ENCODE results near the gene NSD2.

NSD2 gene

DNA sequence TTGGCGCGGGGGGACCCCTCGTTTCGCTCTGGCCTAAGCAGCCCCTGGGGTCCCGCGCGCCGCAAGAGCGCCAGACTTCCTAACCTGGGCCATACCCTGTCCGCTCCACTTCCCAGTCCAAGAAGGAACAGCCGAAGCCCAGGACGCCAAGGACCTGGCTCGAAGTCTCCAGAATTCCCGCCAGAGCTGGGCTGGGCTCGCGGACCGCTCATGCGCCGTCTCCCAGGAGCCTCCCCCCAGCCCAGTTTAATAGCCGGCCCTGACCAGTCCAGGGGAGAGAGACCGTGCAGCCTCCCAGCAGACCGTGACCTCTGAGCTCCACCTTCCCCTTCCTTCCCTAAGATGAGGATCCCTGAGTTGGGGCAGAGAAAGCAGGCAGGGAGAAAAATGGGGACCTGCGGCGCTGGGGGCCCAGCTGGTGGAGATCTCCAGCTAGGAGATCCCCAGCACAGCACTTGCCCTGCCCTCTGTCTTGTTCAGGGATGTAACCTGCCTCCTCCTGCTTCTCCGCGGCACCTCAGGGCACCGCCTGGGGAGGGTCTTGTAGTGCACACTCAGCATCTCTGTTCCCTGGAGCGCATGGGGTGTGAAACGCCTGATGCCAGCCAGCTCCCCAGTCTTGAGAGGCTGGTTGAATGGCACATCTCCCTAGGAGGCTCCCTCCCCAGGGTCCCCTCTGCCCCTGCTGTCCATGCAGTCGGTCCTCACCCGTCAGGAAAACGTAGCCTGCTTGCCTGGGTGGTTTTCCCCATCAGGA lies 14.1 kb upstream of the NSD2 start:
- H3K27me3 ChIP-seq (ENCODE audit: control insufficient read depth in 1 of 2, insufficient read depth in 2 of 2, low read length in 2 of 2): no peaks in the 10 kb centered on the region
- no peaks in the 10 kb centered on the region for H3K36me3 ChIP-seq (ENCODE audit: insufficient read depth, low read length)
- peaks cover 16% of the 10 kb centered on the region for H3K4me1 ChIP-seq (ENCODE audit: insufficient read depth, low read length)
- H3K9ac ChIP-seq (ENCODE audit: low read length): peak overlapping the region; percentile 27
- H3K27ac ChIP-seq (ENCODE audit: low read depth, low read length): peak overlapping the region; percentile 86
- peak overlapping the region; percentile 66 to 78 for H3K4me3 ChIP-seq (ENCODE audit: low read depth in 1 of 2, low read length in 2 of 2)
- no peaks in the 10 kb centered on the region for H3K9me3 ChIP-seq (ENCODE audit: low read length)

DNA sequence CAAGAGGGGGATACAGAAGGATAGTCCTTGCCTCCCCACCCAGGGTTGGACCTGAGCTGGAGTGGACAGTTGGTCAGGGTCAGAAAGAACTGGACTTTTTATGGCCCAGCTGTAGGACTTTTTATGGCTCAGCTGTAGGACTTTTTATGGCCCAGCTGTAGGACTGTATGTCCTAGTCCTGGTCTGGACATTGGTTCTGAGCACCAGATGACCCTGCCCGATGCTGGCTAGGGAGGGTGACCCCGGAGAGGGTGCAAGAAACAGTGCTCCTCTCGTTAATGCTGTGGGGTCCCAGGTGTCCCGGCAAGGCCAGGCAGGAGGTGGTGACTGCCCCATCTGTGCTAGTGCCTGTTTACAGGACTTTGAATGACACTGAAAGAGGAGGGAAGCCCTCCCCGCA lies 13.3 kb upstream of the NSD2 start:
- Histone ChIP-seq H3K27me3 (ENCODE audit: control insufficient read depth in 1 of 2, insufficient read depth in 2 of 2, low read length in 2 of 2) (peaks cover 0 to 8% of the 10 kb centered on the region in 2 donors), H3K27ac (ENCODE audit: low read depth, low read length) (no peak overlapping the region), H3K9ac (ENCODE audit: low read length) (no peak overlapping the region), H3K4me1 (ENCODE audit: insufficient read depth, low read length) (peaks cover 16% of the 10 kb centered on the region), H3K4me3 (ENCODE audit: low read depth in 1 of 2, low read length in 2 of 2) (no peak overlapping the region), H3K36me3 (ENCODE audit: insufficient read depth, low read length) (no peaks in the 10 kb centered on the region), H3K9me3 (ENCODE audit: low read length) (no peaks in the 10 kb centered on the region)

DNA sequence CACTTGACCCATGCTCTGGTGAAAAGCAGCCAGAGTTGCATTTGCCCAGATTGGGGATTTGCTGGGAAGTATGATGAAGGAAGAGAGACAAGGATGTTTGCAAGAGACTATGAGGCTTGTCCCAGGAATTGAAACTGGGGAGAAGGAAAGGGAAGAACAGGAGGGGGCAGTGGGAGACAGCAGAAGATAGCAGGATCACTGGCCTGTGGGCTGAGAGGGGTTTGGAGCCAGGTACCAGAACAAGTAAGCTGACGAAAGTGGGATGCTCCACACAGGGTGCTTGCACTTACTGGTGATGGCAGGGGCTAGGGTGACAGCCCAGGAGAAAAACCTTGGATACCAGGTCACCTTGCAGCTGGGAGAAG lies 11.8 kb upstream of the NSD2 start:
- no peaks in the 10 kb centered on the region for H3K9me3 ChIP-seq (ENCODE audit: low read length)
- no peak overlapping the region for H3K9ac ChIP-seq (ENCODE audit: low read length)
- peaks cover 14 to 22% of the 10 kb centered on the region in 2 donors for H3K27me3 ChIP-seq (ENCODE audit: control insufficient read depth in 1 of 2, insufficient read depth in 2 of 2, low read length in 2 of 2)
- peaks cover 16% of the 10 kb centered on the region for H3K4me1 ChIP-seq (ENCODE audit: insufficient read depth, low read length)
- H3K4me3 ChIP-seq (ENCODE audit: low read depth in 1 of 2, low read length in 2 of 2): no peak overlapping the region
- no peak overlapping the region for H3K27ac ChIP-seq (ENCODE audit: low read depth, low read length)
- no peaks in the 10 kb centered on the region for H3K36me3 ChIP-seq (ENCODE audit: insufficient read depth, low read length)

DNA sequence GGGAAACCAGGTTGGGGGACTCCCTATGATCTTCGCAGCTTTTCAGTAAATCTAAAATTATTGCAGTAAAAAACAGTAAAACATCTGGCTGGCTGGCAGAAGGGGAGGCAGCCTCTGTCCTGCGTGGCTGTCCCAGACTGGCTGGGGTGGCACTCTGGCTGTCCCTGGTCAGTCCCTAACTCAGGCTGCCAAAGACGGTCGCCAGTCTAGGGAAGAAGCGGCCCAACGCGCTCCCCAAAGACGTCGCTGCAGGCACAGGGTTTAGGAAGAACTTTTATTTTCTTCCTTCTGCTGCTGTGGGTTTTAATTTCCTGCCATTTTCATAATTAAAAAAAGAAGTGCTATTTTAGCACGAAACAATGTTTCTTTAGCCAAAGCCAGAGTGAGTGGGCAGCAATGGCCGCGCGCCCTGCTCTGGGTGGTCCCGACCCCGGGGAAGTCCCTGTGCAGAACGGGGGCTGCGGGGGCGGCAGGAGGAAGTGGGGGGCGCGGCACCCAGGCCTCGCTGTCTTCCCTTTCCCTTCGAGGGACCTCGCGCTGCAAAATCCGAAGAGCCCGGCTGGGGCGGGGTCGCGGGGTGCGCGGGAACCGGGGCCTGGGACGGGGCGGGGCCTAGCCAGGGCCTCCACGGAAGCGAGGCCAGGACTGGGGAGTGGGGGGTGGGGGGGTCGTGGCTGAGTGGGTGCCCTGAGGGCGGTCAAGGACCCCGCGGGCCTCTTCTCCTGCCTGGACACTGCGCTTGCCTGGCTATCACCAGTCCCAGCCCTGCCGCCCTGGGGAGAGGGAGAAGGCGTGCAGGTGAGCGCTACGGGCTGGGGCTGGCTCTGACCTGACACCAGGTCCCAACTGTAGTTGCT lies 8.9 kb upstream of the NSD2 start:
- Histone ChIP-seq H3K27ac (ENCODE audit: low read depth, low read length) (no peak overlapping the region), H3K4me1 (ENCODE audit: insufficient read depth, low read length) (peaks cover 4% of the 10 kb centered on the region), H3K9ac (ENCODE audit: low read length) (no peak overlapping the region), H3K9me3 (ENCODE audit: low read length) (no peaks in the 10 kb centered on the region), H3K4me3 (ENCODE audit: low read depth in 1 of 2, low read length in 2 of 2) (no peak overlapping the region), H3K27me3 (ENCODE audit: control insufficient read depth in 1 of 2, insufficient read depth in 2 of 2, low read length in 2 of 2) (peaks cover 16 to 41% of the 10 kb centered on the region in 2 donors), H3K36me3 (ENCODE audit: insufficient read depth, low read length) (no peaks in the 10 kb centered on the region)

DNA sequence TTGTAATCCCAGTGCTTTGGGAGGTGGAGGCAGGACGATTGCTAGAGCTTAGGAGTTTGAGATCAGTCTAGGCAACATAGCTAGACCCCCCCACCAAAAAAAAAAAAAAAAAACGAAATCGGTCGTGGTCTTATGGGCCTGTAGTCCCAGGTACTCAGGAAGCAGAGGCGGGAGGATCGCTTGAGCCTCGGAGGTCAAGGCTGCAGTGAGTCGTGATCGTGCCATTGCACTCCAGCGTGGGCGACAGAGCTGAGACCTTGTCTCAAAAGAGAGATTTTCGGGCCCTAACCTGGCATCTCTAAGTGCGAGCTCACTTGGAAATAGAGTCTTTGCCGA lies 8.3 kb upstream of the NSD2 start:
- no peaks in the 10 kb centered on the region for H3K4me1 ChIP-seq (ENCODE audit: insufficient read depth, low read length)
- no peaks in the 10 kb centered on the region for H3K9me3 ChIP-seq (ENCODE audit: low read length)
- H3K4me3 ChIP-seq (ENCODE audit: low read depth in 1 of 2, low read length in 2 of 2): no peak overlapping the region
- H3K36me3 ChIP-seq (ENCODE audit: insufficient read depth, low read length): no peaks in the 10 kb centered on the region
- H3K27ac ChIP-seq (ENCODE audit: low read depth, low read length): no peak overlapping the region
- peaks cover 22 to 41% of the 10 kb centered on the region in 2 donors for H3K27me3 ChIP-seq (ENCODE audit: control insufficient read depth in 1 of 2, insufficient read depth in 2 of 2, low read length in 2 of 2)
- no peak overlapping the region for H3K9ac ChIP-seq (ENCODE audit: low read length)

DNA sequence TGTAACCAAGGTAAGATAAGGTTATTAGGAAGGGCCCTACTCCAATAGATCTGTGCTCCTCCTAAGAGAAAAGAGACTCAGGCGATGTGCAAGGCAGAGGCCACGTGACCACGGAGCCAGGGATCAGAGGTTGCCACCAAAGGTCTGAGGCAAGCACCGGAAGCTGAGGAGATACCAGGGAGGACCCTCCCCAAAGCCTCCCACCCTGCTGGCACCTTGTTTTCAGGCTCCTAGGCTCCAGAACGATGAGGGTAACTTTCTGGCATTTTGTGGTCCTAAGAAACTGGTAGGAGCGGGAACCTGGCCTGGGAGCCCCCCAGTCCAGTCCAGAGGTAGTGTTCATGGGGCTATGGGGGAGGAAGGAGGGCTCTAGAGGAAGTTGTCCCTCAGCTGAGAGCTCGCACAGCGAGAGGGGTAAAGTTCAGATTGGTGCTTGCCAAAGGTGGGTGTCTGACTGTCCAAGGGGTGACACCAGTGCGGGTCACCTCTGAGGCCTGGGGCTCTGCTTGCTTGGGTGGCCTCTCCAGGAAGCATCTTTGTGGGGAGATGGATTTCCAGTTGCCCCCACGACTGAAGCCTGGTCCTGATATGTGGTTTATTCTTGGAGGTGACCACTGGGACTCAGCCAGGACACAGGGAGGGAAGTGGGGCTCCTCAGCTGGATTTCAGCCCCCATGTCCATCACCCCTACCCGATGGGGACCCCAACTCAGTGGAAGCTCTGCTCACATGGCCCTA lies 7.7 kb upstream of the NSD2 start:
- no peak overlapping the region for H3K27ac ChIP-seq (ENCODE audit: low read depth, low read length)

DNA sequence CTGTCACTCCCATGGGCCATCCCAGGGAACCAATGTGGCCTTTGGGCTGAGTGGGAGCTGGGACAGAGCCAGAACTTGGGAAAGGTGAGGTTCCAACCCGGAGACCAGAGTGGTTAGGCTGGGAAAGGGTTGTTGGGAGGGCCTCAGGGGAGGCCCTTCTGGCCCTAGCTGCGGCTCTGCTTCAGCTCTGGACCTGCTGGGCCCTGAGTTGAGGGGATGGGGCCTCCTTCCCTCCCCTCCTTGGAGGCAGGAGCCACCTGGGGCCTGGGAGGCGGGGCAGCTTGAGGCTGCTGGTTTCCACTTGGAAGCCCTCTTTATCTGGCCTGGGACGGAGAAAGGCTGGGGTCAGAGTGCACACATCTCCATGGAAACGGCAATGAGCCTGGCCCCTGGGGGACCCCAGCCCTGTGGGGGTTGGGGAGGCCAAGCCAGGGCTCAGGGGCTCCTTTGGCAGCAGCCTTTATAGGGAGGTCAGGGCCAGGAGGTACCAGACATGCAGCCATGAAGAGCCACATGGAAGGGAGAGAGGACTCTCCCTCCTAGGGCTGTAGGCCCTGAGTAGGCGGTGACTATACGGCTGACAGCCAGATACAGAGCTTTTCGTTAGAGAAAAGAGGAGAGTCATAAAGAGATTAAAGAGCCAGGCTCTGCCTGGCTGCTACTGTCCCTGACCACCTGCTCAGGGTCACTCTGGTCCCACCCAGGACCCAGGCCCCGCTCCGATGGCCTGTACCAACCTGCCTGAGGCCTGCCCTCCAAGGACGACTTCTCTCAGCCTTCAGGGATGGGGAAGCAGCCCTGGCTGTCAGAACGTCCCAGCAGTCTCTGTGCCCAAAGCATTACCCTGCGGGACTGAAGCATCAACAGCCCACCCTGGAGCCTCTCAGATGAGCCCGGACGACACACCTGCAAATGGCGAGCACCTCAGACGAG lies 6.9 kb upstream of the NSD2 start:
- Histone ChIP-seq H3K36me3 (ENCODE audit: insufficient read depth, low read length) (no peaks in the 10 kb centered on the region), H3K4me3 (ENCODE audit: low read depth in 1 of 2, low read length in 2 of 2) (no peak overlapping the region), H3K27ac (ENCODE audit: low read depth, low read length) (no peak overlapping the region), H3K9me3 (ENCODE audit: low read length) (no peaks in the 10 kb centered on the region), H3K27me3 (ENCODE audit: control insufficient read depth in 1 of 2, insufficient read depth in 2 of 2, low read length in 2 of 2) (peaks cover 22 to 41% of the 10 kb centered on the region in 2 donors), H3K9ac (ENCODE audit: low read length) (no peak overlapping the region), H3K4me1 (ENCODE audit: insufficient read depth, low read length) (no peaks in the 10 kb centered on the region)

More for the DNA sequence above, 7.7 kb upstream of the NSD2 start:
- Histone ChIP-seq H3K4me3 (ENCODE audit: low read depth in 1 of 2, low read length in 2 of 2) (no peak overlapping the region), H3K9me3 (ENCODE audit: low read length) (no peaks in the 10 kb centered on the region), H3K27me3 (ENCODE audit: control insufficient read depth in 1 of 2, insufficient read depth in 2 of 2, low read length in 2 of 2) (peaks cover 22 to 41% of the 10 kb centered on the region in 2 donors), H3K9ac (ENCODE audit: low read length) (no peak overlapping the region), H3K4me1 (ENCODE audit: insufficient read depth, low read length) (no peaks in the 10 kb centered on the region), H3K36me3 (ENCODE audit: insufficient read depth, low read length) (no peaks in the 10 kb centered on the region)

DNA sequence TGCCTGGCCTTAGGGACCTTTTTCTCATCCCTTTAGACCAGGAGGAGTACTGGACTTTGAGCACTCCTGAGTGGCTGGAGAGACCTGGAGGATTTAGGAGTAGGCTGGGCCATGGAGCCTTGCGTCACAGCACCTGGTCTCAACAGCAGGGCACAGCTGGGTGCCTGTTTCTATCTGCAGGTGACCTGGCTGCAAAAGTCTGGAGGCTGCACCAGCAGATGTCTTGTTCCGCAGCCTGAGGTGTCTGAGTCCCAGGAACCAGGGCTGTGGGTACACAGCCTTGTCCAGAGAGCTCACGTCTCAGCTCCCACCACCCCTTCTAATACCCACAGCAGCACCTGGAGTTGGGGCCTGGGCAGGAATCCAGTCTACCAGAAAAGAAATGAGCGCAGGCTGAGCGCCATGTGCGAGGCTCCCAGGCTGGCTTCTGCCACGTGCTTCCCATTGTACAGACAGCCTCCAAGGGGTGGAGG lies 5.0 kb upstream of the NSD2 start:
- Histone ChIP-seq H3K36me3 (ENCODE audit: insufficient read depth, low read length) (no peaks in the 10 kb centered on the region), H3K4me3 (ENCODE audit: low read depth in 1 of 2, low read length in 2 of 2) (no peak overlapping the region), H3K4me1 (ENCODE audit: insufficient read depth, low read length) (peaks cover 7% of the 10 kb centered on the region), H3K27ac (ENCODE audit: low read depth, low read length) (no peak overlapping the region), H3K9ac (ENCODE audit: low read length) (no peak overlapping the region), H3K27me3 (ENCODE audit: control insufficient read depth in 1 of 2, insufficient read depth in 2 of 2, low read length in 2 of 2) (peaks cover 22 to 41% of the 10 kb centered on the region in 2 donors), H3K9me3 (ENCODE audit: low read length) (no peaks in the 10 kb centered on the region)

DNA sequence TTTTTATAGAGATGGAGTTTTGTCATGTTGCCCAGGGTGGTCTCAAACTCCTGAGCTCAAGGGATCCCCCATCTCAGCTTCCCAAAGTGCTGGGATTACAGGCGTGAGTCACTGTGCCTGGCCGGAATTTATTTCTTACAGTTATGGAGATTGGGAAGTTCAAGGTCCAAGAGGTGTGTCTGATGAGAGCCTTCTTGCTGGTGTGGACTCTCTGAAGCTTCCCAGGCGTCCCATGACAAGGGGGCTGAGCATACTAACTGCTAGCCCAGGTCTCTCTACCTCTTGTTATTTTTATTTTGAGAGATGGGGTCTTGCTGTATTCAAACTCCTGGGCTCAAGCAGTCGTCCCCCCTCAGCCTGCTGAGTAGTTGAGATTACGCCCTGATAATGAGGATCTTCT lies 2.9 kb upstream of the NSD2 start:
- Histone ChIP-seq H3K9me3 (ENCODE audit: low read length) (no peaks in the 10 kb centered on the region), H3K27ac (ENCODE audit: low read depth, low read length) (no peak overlapping the region), H3K9ac (ENCODE audit: low read length) (no peak overlapping the region), H3K36me3 (ENCODE audit: insufficient read depth, low read length) (no peaks in the 10 kb centered on the region), H3K4me1 (ENCODE audit: insufficient read depth, low read length) (peaks cover 16% of the 10 kb centered on the region), H3K4me3 (ENCODE audit: low read depth in 1 of 2, low read length in 2 of 2) (no peak overlapping the region), H3K27me3 (ENCODE audit: control insufficient read depth in 1 of 2, insufficient read depth in 2 of 2, low read length in 2 of 2) (peaks cover 20 to 30% of the 10 kb centered on the region in 2 donors)

DNA sequence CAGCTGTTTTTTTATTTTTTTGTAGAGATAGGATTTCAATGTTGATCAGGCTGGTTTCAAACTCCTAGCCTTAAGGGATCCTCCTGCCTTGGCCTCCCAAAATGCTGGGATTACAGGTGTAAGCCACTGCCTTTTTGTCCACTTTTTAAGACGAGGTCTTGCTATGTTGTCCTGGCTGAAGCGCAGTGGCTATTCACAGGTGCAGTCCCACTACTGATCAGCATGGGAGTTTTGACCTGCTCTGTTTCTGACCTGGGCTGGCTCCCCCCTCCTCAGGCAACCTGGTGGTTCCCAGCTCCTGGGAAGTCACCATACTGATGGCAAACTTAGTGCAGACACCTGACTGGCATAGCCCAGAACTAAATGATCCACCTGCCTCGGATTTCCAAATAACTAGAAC lies 2.3 kb upstream of the NSD2 start:
- no peaks in the 10 kb centered on the region for H3K9me3 ChIP-seq (ENCODE audit: low read length)
- H3K27me3 ChIP-seq (ENCODE audit: control insufficient read depth in 1 of 2, insufficient read depth in 2 of 2, low read length in 2 of 2): peaks cover 13 to 24% of the 10 kb centered on the region in 2 donors
- no peak overlapping the region for H3K9ac ChIP-seq (ENCODE audit: low read length)
- no peaks in the 10 kb centered on the region for H3K36me3 ChIP-seq (ENCODE audit: insufficient read depth, low read length)
- peaks cover 16% of the 10 kb centered on the region for H3K4me1 ChIP-seq (ENCODE audit: insufficient read depth, low read length)
- H3K4me3 ChIP-seq (ENCODE audit: low read depth in 1 of 2, low read length in 2 of 2): no peak overlapping the region
- no peak overlapping the region for H3K27ac ChIP-seq (ENCODE audit: low read depth, low read length)
